HL-60/S4 treated with phorbol 12-myristate 13-acetate at 8.2 ng/mL for 4 days and 3 days (cell line): ENCODE results near the gene STK32C.

Experiments used
- in situ Hi-C: fragments of 300-500 bp; cut with MboI; formaldehyde crosslinking; loops from 2 replicates; pipeline ENCODE4 v1.15.0; 2022; ENCODE audit warnings: low sequenced_read_pairs

The STK32C gene

DNA sequence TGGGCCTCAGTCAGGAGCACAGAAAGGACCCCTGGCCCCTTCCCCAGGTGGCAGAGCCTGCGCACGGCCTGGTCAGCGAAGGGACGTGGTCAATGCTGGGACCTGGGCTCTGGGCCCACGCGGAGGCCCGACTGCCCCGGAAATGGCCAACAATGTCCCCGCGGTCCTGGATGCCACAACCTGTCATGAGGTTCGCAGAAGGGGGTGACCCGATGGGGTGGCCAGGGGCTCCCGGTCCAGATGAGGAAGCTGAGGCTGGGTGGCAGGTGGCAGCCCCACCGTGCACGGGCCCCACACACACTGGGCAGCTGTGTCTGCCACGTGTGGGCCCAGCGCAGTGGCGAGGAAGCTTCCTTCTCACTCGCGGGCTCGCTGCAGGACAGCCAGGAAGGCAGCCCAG, 71.6 kb downstream of the STK32C start:
- in situ Hi-C loops: no loop called here

DNA sequence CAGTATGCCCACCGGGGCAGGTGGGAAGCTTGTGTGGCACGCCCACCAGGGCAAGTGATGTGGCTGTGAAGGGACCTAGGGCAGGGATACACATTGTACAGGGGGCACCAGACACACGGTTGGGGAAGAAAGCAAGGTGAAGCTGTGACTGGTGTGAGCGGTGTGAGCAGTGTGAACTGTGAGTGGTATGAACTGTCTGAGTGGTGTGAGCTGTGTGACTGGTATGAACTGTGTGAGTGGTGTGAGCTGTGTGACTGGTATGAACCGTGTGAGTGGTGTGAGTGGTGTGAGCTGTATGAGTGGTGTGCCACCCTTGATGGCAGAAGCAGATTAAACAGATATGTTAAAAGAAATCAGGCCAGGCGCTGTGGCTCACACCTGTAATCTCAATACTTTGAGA, 72.9 kb downstream of the STK32C start:
- in situ Hi-C loops: no loop called here

DNA sequence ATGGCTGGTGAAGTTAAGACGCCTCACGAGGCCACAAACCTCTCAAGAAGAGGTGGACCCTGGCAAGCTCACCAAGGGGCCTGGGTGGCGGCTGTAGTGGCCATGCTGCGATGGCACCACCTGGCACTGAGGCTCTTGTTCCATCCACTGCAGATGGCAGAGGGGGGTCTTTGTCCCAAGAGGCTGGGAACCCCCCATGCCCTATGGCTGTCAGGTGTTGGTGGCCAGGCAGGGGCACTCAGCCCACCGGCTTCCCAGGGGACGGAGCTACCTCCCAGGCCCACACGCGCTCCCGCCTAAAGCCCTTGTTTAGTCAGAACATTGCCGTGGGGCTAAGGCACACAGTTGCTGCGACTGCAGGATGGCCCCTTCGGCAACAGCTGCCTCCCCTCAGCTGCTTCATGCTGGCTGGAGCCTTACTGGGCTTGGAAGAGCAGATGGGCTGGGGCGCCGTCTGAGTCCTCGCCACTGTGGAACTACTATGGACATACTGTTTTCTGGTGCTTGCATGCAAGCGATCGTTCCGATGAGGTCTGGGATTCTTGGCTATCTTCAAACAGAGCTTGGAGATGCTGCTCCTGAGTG, 74.2 kb downstream of the STK32C start:
- in situ Hi-C loops: no loop called here

DNA sequence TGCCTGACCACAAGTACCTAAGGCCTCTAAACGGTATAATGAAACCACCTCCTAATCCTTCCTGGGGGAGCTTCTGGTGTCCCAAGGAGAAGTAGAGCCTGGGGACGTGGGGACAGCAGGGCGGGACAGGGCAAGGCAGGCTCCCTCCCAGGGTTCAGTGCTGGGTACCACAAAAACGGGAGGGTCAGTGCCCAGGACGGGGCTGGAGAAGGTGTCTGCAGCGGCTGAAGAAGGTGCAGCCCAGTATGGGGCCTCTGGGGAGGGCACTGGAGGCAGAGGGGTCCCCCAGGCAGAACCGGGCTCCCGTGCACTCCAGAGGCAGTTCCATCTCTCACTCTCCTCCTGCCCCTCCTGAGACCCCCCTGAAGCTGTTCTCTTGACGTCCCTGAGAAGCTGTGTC, 74.8 kb downstream of the STK32C start:
- in situ Hi-C loops: no loop called here

DNA sequence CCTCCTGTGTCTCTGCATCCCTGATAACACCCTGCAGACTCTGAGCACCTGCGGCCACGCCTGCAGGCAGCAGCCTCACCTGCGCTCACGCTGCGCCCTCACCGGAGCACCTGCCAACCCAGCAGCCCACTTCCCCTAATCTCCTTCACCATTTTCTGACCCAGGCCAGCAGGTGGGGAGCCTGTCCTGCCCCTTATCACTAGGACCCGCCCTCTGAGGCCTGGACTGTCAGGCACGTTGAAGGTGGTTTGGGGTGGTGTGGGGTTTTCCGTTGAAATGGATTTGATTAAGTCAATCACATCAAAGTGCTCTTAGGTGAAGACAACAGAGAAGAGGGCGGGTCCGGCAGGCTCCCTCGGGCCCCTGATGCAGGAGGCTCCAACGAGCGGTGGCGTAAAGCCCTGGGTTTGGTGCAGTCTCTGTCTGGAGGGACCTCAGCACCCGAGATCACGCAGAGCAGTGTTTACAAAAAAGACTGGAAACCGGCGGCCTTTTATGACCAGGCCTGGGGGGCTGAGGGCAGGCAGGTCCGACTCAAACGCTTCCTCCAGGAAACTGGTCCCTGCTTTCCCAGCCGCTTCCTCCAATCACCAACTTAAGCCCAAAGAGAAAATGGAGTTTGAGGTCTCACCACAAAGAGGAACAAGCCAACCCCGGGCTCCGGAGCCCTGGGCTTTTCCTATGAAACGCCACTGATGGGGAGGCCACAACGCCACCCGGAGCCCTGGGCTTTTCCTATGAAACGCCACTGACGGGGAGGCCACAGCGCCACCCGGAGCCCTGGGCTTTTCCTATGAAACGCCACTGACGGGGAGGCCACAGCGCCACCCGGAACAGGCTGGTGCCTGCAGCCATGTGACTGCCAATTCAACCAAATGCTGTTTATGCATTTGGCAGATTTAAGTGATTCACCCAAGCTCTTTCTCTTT, 75.5 kb downstream of the STK32C start:
- in situ Hi-C loops: no loop called here

DNA sequence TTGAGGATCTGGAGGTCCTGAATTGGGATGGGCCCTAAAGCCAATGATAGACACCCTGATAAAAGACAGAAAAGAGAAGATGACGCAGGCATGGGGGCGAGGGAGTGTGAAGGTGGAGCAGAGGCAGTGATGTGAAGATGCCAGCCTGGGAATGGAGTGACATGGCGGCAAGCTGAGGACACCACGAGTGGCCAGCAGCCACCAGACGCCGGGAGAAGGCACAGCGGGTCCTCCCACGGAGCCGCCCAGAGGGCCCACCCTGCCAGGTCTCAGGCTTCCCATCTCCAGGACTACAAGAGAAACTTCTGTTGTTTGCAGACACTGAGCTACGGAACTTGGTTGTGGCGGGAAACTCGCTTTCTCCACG, 76.1 kb downstream of the STK32C start:
- in situ Hi-C loops: no loop called here

DNA sequence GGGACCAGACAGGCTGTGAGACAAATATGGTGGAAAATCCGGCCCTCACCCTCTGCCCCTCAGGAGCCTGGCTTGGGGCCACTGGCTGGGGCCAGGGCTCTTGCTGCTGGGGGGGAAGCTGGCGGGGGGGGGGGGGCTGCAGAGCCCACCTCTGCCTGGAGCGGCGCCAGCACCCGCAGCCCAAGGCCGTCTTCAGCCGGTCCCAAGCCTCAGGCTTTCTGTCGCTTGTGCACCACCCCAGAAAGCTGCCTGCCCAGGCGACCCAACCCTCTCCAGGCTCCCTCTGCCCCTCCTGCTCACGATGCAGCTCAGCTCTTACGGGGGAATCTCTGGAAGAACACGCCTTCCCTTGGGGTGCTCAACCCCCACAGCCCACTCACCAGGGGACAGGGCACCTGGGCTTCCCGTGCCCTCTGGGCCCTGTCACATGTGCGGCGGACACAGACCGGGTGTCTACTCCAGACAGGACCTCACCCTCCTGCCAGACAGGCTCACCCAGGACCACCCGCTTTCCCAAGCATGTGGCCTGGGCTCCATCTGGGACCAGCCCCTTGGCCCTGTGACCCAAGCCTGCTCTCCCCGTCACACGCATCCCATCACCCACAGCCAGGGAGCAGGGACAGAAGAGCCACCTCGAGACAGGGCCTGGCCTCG, 77.1 kb downstream of the STK32C start:
- in situ Hi-C loops: no loop called here

DNA sequence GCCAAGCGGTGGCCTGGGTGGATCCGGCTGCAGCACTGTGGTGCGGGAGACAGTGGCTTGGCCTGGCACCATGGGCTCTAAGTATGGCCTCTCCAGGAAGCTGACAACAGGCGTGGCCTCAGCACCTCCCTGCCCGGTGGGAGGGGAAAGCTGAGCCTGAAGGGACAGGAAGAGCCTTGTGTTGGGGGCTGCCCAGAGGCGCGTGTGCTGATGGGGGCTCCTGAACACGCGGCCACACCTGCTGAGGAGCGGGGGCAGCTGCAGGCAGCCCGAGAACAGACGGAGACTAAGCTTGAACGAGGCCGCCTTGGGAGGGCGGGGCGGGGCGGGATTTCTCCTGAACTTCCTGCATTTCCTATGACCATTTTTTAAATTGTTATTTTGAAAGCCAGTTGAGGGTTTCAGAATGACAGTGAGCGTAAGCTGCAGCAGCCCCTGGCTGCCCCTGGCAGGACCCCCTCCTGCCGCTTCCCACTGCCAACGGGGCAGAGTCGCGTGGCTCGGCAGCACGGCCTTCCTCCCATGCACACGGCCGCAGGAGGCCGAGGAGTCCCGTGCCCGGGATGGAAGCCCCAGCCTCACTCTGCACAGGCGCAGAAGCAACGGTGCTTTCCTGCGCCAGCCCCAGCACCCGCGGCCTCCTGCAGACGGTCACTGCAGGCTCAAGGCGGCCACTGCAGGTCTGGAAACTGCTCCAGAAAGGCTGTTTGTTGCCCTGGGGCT, 77.8 kb downstream of the STK32C start:
- in situ Hi-C loops: loop anchor here (10.0 kb wide), 1 partner anchor 225 kb away; no protein-coding TSS in a partner anchor

DNA sequence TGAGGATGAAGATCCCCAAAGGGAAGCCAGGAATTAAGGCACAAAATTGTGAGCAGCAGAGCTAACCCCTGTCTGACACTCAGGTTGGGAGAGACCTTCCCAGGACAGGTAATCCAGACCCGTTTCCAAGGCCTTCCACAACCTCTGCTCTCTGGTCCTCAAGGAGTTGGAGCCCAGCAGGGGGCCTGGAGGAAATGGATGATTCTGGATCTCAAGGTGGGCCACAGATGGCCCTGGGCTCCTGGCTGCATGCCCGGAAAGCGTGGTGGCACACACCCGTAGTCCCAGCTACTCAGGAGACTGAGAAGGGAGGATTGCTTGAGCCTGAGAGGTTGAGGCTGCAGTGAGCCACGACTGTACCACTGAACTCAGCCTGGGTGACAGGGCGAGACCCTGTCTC, 78.7 kb downstream of the STK32C start:
- in situ Hi-C loops: loop anchor here (10.0 kb wide), 1 partner anchor 226 kb away; no protein-coding TSS in a partner anchor

DNA sequence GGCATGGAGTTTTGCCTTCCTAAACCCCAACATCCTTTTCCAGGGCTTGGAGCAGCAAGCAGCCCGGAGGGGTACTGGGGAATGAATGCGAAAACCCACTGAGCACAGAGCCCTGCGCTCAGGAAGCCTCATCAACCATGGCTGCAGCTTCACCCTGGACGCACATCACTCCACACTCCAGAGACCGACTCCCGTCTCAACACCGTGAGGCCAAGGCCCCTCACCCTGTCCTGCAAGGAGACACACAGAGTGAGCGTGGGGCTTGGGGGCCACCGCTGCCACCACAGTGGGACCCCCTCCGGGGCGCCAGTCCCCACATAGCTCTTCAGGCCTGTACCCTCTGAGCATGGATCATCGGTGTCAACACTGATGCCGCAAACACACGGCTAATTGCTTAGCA, 79.1 kb downstream of the STK32C start:
- in situ Hi-C loops: loop anchor here (10.0 kb wide), 1 partner anchor 226 kb away; no protein-coding TSS in a partner anchor

DNA sequence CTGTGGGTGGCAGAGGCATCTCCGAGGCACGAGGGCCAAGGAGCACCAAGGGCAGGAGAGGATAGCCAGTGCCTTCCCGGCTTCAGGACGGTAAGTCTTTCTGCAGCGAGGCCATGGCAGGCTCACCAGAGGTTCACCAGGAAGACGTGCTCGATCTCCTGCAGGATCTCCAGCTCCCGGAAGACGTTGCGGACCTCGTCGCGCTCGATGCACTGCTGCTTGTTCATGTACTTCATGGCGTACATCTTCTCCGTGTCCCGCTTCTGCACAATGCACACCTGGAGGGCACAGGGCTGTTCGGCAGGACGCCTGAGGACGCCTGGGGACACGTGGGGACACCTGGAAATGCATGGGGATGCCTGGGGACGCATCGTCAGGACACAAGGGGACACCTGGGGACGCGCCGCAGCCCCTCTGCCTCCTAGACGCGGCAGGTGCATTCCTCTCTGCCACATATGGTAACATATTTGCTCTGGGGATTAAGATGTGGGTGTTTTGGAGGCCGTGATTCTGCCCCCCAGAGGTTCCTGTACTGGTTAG, 79.8 kb downstream of the STK32C start:
- in situ Hi-C loops: loop anchor here (10.0 kb wide), 1 partner anchor 227 kb away; no protein-coding TSS in a partner anchor

DNA sequence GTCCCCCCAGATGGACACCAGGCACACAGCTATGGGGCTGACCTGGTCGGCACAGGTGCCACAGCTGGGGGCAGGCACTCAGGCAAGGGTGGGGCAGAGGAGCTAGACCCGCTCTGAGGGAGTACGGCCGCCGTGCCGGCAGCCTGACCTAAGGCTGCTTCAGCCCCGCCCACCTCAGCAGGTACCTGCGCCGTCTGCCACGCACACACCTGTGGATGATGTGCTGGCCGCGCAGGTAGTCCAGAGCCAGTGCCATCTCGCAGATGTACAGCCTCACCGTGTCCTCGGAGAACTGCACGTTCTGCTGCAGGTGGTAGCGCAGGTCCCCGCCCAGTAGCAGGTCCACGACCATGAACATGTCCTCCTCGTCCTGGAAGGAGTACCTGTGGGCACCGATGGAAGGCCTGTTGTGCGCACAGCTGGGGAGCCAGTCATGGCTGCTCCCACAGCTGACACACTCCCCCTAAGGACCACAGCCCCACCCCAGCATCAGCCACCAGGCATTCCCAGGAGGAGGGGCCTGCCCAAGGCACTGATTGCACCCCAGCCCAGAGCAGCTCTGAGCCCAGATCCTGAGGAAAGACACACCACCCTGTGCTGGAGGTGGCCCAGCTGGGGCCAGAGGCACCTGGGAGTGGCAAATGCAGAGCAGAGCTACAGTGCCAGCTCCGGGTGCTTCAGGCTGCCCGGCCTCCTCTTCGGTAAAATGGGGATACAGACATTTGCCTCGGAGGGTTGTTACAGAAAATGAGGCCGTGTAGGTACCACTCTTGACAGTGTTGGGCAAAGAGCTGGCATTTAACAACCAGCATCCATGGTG, 81.0 kb downstream of the STK32C start:
- in situ Hi-C loops: loop anchor here (10.0 kb wide), 1 partner anchor 228 kb away; no protein-coding TSS in a partner anchor

DNA sequence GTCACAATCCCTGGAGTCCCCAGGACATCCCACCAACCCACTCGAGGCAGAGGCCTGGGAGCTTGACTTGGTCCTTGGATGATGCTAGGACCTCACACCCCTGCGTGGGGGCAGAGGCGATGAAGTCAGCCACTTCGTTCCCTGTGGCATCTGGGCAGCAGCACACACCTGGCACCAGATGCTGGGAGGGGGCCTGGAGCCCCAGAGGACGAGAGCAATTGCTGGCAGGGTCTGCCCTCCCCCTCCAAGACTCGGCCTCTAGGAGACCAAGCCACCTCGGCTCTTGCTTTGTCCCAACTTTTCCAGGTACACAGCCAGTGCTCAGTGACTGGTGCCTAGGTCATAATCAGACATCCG, 81.9 kb downstream of the STK32C start:
- in situ Hi-C loops: loop anchor here (10.0 kb wide), 1 partner anchor 229 kb away; no protein-coding TSS in a partner anchor

DNA sequence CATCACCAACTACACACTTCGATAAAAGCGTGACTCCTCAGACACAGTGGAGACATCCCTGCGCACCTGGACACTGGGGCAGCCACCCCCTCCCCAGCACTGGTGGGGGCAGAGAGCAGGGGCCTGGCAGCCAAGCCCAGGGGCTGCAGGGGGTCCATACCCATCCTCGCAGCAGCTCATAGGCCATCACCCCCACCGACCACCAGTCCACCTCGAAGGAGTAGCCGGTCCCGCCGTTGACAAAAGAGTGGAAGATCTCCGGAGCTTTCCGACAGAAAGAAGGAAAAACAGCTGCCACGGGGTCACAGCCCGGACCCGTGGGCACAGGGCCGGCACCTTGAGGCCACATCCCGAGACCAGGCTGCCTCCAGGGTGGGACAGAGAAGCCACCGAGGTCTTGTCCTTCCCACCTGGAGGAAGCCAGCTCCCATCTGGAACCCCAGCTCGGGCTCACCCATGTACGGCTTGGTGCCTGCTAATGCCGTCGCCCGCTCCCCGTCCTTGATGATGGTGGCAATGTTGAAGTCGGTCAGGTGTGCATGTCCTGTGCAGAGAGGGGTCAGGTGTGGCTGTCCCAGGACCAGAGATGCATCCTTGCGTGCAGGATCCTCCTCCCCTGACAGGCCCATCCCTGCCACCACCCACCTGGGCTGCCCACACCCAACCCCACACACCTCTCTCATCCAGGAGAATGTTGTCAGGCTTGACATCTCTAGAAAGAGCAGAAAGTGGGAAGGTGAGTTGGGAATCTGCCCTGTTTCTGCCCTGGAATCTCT, 82.5 kb downstream of the STK32C start:
- in situ Hi-C loops: loop anchor here (10.0 kb wide), 1 partner anchor 230 kb away; no protein-coding TSS in a partner anchor

DNA sequence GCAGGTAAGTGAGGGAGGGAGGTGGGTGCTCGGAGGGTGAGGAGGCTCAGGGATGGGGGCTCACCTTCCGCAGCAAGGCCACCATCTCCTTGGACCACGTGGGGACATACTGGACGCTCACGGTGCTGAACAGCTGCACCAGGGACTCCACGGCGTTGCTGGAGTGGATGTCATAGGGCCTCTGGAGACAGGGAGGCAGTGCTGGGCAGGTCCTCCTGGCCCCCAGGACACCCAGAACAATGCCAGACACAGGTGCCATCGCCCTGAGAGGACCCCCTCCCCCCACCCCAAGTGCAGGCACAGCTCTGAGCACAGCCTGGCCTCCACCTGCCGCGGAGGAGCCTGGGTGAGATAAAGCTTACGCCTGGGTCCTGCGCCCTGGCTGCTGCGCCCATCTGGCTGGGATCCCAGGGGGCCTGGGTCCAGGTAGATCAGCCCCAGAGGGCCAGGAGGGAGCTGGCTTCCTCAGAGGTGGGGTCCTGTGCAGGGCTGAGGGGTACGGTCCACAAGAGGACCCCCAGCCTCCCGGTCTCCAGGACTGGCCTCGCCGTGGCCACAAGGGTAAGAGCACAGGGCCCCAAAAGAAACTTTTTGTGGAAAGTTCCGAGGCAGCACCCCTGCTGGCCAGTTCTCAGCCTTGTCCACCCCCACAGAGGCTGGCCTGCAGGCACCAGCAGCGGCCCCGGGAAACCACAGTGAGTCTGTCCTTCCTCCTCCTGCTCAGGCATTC, 83.2 kb downstream of the STK32C start:
- in situ Hi-C loops: loop anchor here (10.0 to 25.0 kb wide), 2 partner anchors 230 to 413 kb away; no protein-coding TSS in a partner anchor

DNA sequence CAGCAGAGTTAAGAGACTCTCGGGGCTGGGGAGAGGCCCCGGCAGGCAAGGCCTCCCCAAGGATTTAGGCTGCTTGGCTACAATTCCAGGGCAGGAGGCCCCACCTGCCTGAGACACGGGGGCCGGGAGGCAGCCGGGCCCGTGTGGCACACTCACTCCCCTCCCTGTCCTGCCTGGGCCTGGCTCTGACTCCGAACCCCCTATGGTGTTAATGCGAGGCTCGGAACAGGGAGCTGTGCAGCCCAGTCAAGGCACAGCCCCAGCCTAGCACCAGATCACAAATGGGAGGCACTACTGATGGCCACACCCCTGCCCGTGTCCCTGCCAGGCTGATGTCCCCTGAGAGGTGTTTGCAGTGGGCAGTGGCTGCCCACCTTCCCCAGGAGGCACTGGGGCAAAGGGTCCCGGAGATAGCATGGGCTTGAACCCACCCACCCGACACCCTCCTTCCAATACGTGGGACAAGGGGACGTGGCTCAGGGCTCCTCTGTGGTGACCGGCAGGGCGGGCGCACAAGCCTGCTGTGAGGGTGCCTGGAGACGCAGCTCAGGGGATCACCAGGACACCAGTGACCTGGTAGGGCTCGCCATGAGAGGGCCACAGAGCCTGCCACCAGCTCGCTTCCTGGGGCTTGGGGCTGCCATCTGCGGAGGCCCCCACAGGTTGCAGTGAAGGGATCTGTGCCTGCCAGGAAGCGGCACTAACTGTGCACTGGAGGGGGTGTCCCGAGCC, 84.0 kb downstream of the STK32C start:
- in situ Hi-C loops: loop anchor here (10.0 to 25.0 kb wide), 2 partner anchors 231 to 414 kb away; no protein-coding TSS in a partner anchor

DNA sequence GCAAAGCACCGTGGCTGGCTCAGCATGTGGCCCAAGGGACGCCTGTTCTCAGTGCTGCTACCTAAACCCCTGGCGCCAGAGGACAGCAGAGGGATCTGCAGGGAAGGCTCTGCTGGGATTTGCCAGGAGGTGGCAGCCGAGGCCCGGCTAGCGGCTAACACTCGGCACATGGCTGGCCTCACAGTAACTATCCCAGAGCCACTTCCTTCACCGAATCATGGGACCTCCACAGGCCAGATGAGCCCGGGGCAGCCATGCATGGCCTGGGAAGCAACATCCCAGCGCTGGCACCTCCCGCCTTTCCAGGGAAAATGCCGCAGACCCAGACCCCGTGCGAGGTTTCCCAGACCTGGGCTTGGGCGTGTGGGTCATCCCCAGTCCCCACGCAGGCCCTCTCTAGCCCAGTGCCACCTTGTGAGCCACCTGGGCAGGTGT, 84.6 kb downstream of the STK32C start:
- in situ Hi-C loops: loop anchor here (10.0 to 25.0 kb wide), 2 partner anchors 232 to 414 kb away; no protein-coding TSS in a partner anchor
